ENCODE measurements around the gene EIF5A.

Gene EIF5A

DNA sequence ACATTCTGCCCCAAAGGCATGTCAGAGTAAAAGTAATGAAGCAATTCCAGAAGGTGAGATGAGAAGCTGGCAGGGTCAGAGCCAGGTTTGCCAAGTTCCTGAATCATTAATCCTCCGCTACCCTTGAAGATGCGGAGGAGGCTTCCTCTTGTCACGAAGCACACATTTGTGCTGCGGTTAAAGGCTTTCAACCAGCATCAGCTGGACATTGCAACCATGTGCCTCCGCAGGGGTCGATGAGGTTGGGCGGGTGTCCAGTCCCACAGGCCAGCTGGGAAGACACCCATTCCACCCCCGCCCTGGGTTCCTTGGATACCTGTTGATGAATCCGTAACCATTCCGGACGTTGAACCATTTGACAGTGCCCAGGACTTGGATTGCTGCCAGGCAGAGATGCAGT lies 14.3 kb upstream of the EIF5A start:
- no peak for TF ChIP-seq TAF1 (IDR thresholded peaks at IDR 0.05; ENCODE audit: low read depth)
- TF ChIP-seq, protein P1, sequence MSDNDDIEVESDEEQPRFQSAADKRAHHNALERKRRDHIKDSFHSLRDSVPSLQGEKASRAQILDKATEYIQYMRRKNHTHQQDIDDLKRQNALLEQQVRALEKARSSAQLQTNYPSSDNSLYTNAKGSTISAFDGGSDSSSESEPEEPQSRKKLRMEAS (IDR thresholded peaks at IDR 0.05) = no peak
- TF ChIP-seq EGR1 (IDR thresholded peaks at IDR 0.05) = no peak
- TF ChIP-seq FOXM1 (IDR thresholded peaks at IDR 0.05; ENCODE audit: borderline replicate concordance, low read depth) = no peak
- no peak for TF ChIP-seq CREB1 (IDR thresholded peaks at IDR 0.05; ENCODE audit: low read depth)
- no peak for TF ChIP-seq USF1 (IDR thresholded peaks at IDR 0.05)
- TF ChIP-seq TCF12 (IDR thresholded peaks at IDR 0.05; ENCODE audit: low read depth) = no peak
- no peak for TF ChIP-seq NFIC (IDR thresholded peaks at IDR 0.05)
- TF ChIP-seq ZBTB7A (IDR thresholded peaks at IDR 0.05; ENCODE audit: low read depth) = no peak
- no peak for TF ChIP-seq EP300 (IDR thresholded peaks at IDR 0.05; ENCODE audit: borderline replicate concordance)
- TF ChIP-seq YY1 (IDR thresholded peaks at IDR 0.05; ENCODE audit: low read depth) = no peak
- TF ChIP-seq TEAD4 (IDR thresholded peaks at IDR 0.05) = no peak
- TF ChIP-seq CEBPB (IDR thresholded peaks at IDR 0.05) = no peak
- TF ChIP-seq RAD21 (IDR thresholded peaks at IDR 0.05; ENCODE audit: low read depth) = no peak
- no peak for TF ChIP-seq REST (IDR thresholded peaks at IDR 0.05; ENCODE audit: low read depth)

- TF ChIP-seq EGR1 (IDR thresholded peaks at IDR 0.05) = no peak
- no peak for TF ChIP-seq NFIC (IDR thresholded peaks at IDR 0.05)
- TF ChIP-seq EP300 (IDR thresholded peaks at IDR 0.05; ENCODE audit: borderline replicate concordance) = no peak
- TF ChIP-seq, protein P1 (IDR thresholded peaks at IDR 0.05) = no peak
- no peak for TF ChIP-seq CEBPB (IDR thresholded peaks at IDR 0.05)
- TF ChIP-seq RAD21 (IDR thresholded peaks at IDR 0.05; ENCODE audit: low read depth) = no peak
- no peak for TF ChIP-seq REST (IDR thresholded peaks at IDR 0.05; ENCODE audit: low read depth)
- no peak for TF ChIP-seq USF1 (IDR thresholded peaks at IDR 0.05)
- TF ChIP-seq TCF12 (IDR thresholded peaks at IDR 0.05; ENCODE audit: low read depth) = no peak
- TF ChIP-seq YY1 (IDR thresholded peaks at IDR 0.05; ENCODE audit: low read depth) = no peak
- TF ChIP-seq ZBTB7A (IDR thresholded peaks at IDR 0.05; ENCODE audit: low read depth) = no peak
- TF ChIP-seq TEAD4 (IDR thresholded peaks at IDR 0.05) = no peak
- TF ChIP-seq TAF1 (IDR thresholded peaks at IDR 0.05; ENCODE audit: low read depth) = no peak
- TF ChIP-seq FOXM1 (IDR thresholded peaks at IDR 0.05; ENCODE audit: borderline replicate concordance, low read depth) = no peak
- TF ChIP-seq CREB1 (IDR thresholded peaks at IDR 0.05; ENCODE audit: low read depth) = no peak
These were observed 13.4 kb upstream of the EIF5A start for GRCh38 chr17:7293816-7294613.

- TF ChIP-seq TCF12 (IDR thresholded peaks at IDR 0.05; ENCODE audit: low read depth) = no peak
- peak; percentile 90 for TF ChIP-seq USF1 (IDR thresholded peaks at IDR 0.05)
- no peak for TF ChIP-seq REST (IDR thresholded peaks at IDR 0.05; ENCODE audit: low read depth)
- no peak for TF ChIP-seq RAD21 (IDR thresholded peaks at IDR 0.05; ENCODE audit: low read depth)
- TF ChIP-seq, protein P1 (IDR thresholded peaks at IDR 0.05) = peak; percentile 88
These were observed 12.7 kb upstream of the EIF5A start, which contains the start of gene YBX2 for GRCh38 chr17:7294614-7295153. TSS of gene YBX2 (minus strand) at chr17:7294639. CDS start at chr17:7294500, 139 bp downstream.
